Measurements from ENCODE around the gene CYP2B6.
"Not testable (repeated sequence)": the region's sequence is repeated elsewhere in the genome, so short reads cannot be mapped to it uniquely, and the experiment has no call there.

The CYP2B6 gene

GRCh38 chr19:41045095-41045494 is 54.0 kb downstream of the CYP2B6 start:
- not testable (repeated sequence) for DNase-seq

- DNase-seq = no peak
These were observed 59.3 kb downstream of the CYP2B6 start for GRCh38 chr19:41050426-41050825.

GRCh38 chr19:41052162-41052561 is 61.1 kb downstream of the CYP2B6 start:
- DNase-seq = not testable (repeated sequence)

- not testable (repeated sequence) for DNase-seq
These were observed 62.2 kb downstream of the CYP2B6 start for GRCh38 chr19:41053331-41053730.

GRCh38 chr19:41064974-41065569 is 74.0 kb downstream of the CYP2B6 start:
- DNase-seq = peak; percentile 6
